Measurements from ENCODE around the gene MOK.
A peak's percentile ranks its signal among the peaks of the same experiment; 100 is the strongest.

The MOK gene

DNA sequence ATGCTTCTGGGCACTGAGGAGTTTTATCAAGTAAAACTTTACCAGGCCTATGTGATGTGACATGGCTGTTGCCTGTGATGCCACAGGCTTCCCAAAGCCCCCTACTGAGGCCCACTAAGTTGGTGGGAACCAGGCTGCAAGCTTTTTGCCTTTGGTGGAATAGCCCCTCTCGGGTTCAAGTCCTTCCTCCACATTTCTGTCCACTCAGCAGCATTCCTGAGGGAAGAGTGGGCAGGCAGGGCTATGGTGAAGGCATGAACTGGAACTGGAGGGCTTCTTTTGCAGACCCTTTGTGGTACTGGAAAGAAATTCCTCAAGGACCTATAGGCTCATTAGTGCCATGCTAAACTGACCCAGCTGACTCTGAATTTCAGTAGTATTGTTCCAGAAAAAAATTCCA is 116.8 kb downstream of the MOK start:
- TF ChIP-seq, protein P1, sequence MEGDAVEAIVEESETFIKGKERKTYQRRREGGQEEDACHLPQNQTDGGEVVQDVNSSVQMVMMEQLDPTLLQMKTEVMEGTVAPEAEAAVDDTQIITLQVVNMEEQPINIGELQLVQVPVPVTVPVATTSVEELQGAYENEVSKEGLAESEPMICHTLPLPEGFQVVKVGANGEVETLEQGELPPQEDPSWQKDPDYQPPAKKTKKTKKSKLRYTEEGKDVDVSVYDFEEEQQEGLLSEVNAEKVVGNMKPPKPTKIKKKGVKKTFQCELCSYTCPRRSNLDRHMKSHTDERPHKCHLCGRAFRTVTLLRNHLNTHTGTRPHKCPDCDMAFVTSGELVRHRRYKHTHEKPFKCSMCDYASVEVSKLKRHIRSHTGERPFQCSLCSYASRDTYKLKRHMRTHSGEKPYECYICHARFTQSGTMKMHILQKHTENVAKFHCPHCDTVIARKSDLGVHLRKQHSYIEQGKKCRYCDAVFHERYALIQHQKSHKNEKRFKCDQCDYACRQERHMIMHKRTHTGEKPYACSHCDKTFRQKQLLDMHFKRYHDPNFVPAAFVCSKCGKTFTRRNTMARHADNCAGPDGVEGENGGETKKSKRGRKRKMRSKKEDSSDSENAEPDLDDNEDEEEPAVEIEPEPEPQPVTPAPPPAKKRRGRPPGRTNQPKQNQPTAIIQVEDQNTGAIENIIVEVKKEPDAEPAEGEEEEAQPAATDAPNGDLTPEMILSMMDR (conservative IDR thresholded peaks at IDR 0.05; ENCODE audit: low read length): no peak
- no peak overlapping the region for H3K4me3 ChIP-seq (ENCODE audit: low read length)
- no peak for DNase-seq (ENCODE audit: low read depth)

DNA sequence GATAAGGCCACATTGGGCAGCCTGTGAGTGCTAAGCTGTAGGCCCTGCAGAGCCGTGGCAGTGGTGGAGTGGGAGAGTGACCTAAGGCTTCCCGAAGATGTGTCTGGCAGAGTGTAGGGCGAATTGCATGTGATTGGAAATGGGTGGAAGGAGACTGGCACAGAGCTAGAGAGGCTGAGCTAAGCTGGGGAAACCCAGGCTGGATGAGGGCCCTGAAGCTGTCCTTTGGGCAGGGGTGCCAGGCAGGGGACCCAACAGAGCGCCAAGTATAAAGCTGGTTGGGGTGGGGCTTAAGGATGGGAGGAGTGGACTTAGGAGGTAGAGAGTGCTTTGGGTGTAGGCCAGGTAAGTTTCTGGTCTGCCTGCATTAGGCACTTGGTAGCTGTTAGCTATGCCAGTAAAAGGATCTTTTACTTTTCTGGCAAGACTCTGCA is 117.4 kb downstream of the MOK start:
- DNase-seq (ENCODE audit: low read depth): peak; percentile 13
- TF ChIP-seq, protein P1 (conservative IDR thresholded peaks at IDR 0.05; ENCODE audit: low read length): no peak
- H3K4me3 ChIP-seq (ENCODE audit: low read length): peak overlapping the region; percentile 9; the same call in 1 of the 2 replicates

DNA sequence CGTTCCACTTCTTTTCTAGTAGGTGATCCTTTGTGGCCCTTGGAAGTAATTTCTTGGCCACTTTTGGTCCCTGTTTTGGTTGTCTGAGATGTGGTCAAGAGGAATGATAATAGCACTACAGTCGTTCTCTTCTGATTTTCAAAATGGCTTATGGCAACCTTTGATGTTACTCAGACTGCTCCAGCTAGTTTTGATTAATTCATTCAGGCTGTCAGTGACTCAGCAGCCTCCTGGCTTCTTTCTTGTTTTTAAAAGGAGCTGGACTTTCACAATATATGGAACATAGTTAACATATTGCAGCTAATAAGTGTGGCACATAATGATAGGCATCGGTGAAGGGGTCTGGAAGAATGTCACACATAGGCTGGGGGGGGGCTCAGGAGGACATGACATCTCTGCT is 117.9 kb downstream of the MOK start:
- peak; percentile 84 for DNase-seq (ENCODE audit: low read depth)

DNA sequence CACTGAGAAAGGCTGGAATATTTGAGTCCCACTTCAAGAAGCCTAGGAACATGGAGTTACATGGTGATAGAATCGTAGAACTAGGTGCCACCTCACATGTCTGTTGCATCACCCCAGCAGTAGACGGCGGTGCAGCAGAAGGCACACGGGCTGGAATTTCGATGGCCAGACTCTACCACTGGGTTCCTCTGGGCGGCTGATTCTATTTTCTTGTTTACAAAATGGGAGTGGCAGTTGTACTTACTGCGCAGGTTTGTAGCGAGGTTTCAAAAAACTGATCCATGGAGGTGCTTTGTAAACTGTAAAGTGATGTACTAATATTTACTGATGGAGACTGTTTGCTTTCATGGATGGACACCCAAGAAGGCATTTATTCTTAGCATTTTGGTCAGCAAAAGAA is 119.6 kb downstream of the MOK start:
- H3K4me3 ChIP-seq (ENCODE audit: low read length): no peak overlapping the region
- DNase-seq (ENCODE audit: low read depth): no peak
- TF ChIP-seq, protein P1 (conservative IDR thresholded peaks at IDR 0.05; ENCODE audit: low read length): no peak

More for the DNA sequence above, 117.9 kb downstream of the MOK start:
- H3K4me3 ChIP-seq (ENCODE audit: low read length): peak overlapping the region; percentile 9; the same call in 1 of the 2 replicates
- TF ChIP-seq, protein P1 (conservative IDR thresholded peaks at IDR 0.05; ENCODE audit: low read length): no peak

DNA sequence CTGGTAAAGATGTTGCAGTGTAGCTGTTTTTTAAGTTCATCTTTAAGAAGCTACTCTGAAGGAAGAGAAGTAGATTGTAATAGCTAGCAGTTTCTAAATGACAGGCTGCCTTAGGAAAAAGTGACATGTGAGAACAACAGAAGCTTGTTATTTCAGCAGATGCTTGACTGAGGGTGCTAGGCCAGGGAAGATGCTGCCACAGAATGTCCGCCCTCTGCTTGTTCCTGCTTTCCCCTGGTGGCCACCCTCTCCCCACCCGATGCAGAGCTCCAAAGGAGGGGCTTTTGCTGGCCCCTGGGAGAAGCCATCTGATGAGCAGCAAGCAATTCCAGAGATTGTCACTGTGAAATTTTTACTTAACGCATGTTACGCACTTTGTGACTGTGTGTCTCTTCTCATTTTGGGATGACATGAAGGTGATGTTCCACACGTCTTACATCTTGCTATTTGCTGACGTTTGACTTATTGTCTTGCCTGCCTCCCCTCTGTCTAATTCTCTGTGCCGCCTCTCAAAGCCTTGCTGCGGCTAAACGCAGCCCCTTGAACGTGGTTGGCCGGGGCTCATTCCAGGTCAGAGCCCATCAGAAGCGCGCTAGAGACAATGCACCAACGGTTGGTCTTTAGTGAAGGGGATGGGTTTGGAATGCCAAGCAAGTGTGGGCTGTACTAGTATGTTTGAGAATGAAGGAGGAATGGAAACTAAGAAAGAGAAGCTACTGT is 120.5 kb downstream of the MOK start:
- TF ChIP-seq, protein P1 (conservative IDR thresholded peaks at IDR 0.05; ENCODE audit: low read length): no peak
- H3K4me3 ChIP-seq (ENCODE audit: low read length): no peak overlapping the region
- no peak for DNase-seq (ENCODE audit: low read depth)

DNA sequence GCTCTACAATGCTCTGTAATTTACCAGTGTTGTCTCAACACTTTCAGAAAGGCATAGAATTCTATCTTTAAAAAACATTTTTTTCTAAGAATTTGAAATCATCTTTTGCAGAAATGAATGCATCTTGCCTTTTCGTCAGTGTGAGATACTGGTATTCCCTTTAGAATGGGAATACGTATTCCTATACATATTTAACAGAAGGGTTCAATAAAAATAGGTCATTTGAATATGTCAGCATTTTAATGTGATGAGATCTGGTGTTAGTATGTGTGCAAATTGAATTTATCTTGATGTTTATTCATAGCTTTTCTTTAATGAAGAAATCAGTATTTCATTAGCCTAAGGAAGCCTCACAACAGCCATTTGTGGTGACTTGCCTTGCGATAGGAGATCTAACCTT is 121.1 kb downstream of the MOK start:
- DNase-seq (ENCODE audit: low read depth): no peak
- H3K4me3 ChIP-seq (ENCODE audit: low read length): no peak overlapping the region
- TF ChIP-seq, protein P1 (conservative IDR thresholded peaks at IDR 0.05; ENCODE audit: low read length): no peak

DNA sequence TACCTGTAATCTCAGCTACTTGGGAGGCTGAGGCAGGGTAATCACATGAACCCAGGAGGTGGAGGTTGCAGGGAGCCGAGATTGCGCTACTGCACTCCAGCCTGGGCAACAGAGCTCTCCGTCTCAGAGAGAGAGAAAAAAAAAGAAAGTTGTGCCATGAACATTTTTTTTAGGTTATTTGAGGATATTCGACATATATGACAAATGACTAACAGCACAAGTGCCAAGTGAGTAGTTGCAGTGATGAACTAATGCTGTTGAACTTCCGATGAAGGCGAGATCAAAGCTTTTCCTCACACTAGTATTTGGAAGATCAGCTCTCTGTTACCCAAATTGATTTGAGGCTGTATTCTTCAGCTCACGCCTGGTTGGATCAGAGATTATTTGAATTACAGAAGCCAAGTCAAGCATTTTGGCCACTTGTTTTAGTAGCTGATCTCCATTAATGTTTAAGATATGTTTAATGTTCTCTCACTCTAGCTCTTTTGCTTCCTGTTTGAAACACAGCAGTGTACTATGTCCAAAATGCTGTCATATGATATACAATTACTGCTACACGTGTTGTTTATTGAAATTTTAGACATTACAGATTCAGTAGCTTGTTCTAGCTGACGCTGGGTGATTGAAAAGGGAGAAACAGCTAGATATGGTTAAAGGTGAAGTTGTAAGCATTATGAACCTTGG is 121.9 kb downstream of the MOK start:
- peak; percentile 56 for DNase-seq (ENCODE audit: low read depth)
- TF ChIP-seq, protein P1 (conservative IDR thresholded peaks at IDR 0.05; ENCODE audit: low read length): no peak
- no peak overlapping the region for H3K4me3 ChIP-seq (ENCODE audit: low read length)
